Common myeloid progenitor, CD34-positive (primary cell): Measurements from ENCODE around the gene KRT13.
"Not testable (repeated sequence)": the region's sequence is repeated elsewhere in the genome, so short reads cannot be mapped to it uniquely, and the experiment has no call there.

Source experiments
- CTCF ChIA-PET: fragments of 350-600 bp; sonication (Branson Sonifier 250); formaldehyde crosslinking; loops from one replicate; lab custom pipeline; 2021; ENCODE audit warnings: antibody characterized with exemption; lab: Charles Lee
- POLR2A ChIA-PET: fragments of 350-600 bp; sonication (Branson Sonifier 250); formaldehyde crosslinking; loops from one replicate; lab custom pipeline; 2021; ENCODE audit warnings: antibody characterized with exemption; lab: Charles Lee
- DNase-seq, 3 donors: peaks; one replicate each; pipeline versions ENCODE4 v3.0.0 to v3.0.0-alpha.2; 2013
- H3K27ac ChIP-seq, 2 experiments: 1 replicate in 1 of 2; 2 replicates in 1 of 2; pipeline ENCODE4 v1.7.0; 2013; ENCODE audit warnings: inconsistent platforms in 2 of 2, low read length in 2 of 2, mild to moderate bottlenecking in 2 of 2, low read depth in 1 of 2, moderate library complexity in 1 of 2; ENCODE audit not compliant: severe bottlenecking in 2 of 2, insufficient read depth in 1 of 2, poor library complexity in 1 of 2
- H3K27me3 ChIP-seq, 5 experiments: replicated peaks in 2 of 5; 1 replicate in 3 of 5; 2 replicates in 2 of 5; pipeline versions ENCODE4 v1.6.1 to v1.7.0; 2013; ENCODE audit warnings: low read length in 4 of 5, mild to moderate bottlenecking in 2 of 5, moderate library complexity in 2 of 5, inconsistent platforms in 1 of 5; ENCODE audit not compliant: insufficient read depth in 5 of 5, control insufficient read depth in 4 of 5
- H3K36me3 ChIP-seq, 4 experiments: 1 replicate in 2 of 4; 2 replicates in 2 of 4; pipeline versions ENCODE4 v1.6.1 to v1.7.0; 2013; ENCODE audit warnings: low read length in 3 of 4, control low read depth in 1 of 4, mild to moderate bottlenecking in 1 of 4; ENCODE audit not compliant: control insufficient read depth in 4 of 4, insufficient read depth in 4 of 4
- H3K4me1 ChIP-seq, 4 experiments: 1 replicate in 3 of 4; 2 replicates in 1 of 4; pipeline versions ENCODE4 v1.6.1 to v1.7.1; 2013; ENCODE audit warnings: low read length in 3 of 4, mild to moderate bottlenecking in 3 of 4, control low read depth in 1 of 4, inconsistent platforms in 1 of 4, moderate library complexity in 1 of 4; ENCODE audit not compliant: control insufficient read depth in 4 of 4, insufficient read depth in 4 of 4; ENCODE audit errors: control extremely low read depth in 1 of 4
- H3K4me3 ChIP-seq, 7 experiments: 1 replicate in 4 of 7; 2 replicates in 3 of 7; pipeline versions ENCODE4 v1.5.1 to v1.7.0; 2013; ENCODE audit warnings: mild to moderate bottlenecking in 7 of 7, low read length in 6 of 7, moderate library complexity in 6 of 7, inconsistent platforms in 2 of 7, low read depth in 2 of 7, control low read depth in 1 of 7; ENCODE audit not compliant: insufficient read depth in 4 of 7, control insufficient read depth in 1 of 7; ENCODE audit errors: extremely low read depth in 1 of 7
- H3K9me3 ChIP-seq, 5 experiments: 1 replicate in 4 of 5; 2 replicates in 1 of 5; pipeline versions ENCODE4 v1.6.1 to v1.7.1; 2013; ENCODE audit warnings: low read length in 4 of 5, mild to moderate bottlenecking in 2 of 5, inconsistent platforms in 1 of 5, low read depth in 1 of 5, moderate library complexity in 1 of 5; ENCODE audit not compliant: control insufficient read depth in 4 of 5, insufficient read depth in 2 of 5; ENCODE audit errors: control extremely low read depth in 1 of 5
- WGBS: methylation state at CpG from one replicate; pipeline ENCODE4 v1.1.5; 2013; ENCODE audit not compliant: insufficient coverage; 5-methylcytosine and 5-hydroxymethylcytosine counted together

Gene KRT13

GRCh38 chr17:41544491-41544892 is 39.1 kb upstream of the KRT13 start:
- peaks cover 0 to 16% (median 3%) of the 10 kb centered on the region in 5 experiments for H3K27me3 ChIP-seq
- no peak overlapping the region for H3K27ac ChIP-seq
- H3K4me1 ChIP-seq: peaks cover 0 to 20% (median 16%) of the 10 kb centered on the region in 4 experiments
- ChIA-PET CTCF (interaction anchor here (0.8 to 1.3 kb wide), 5 partner anchors 9 to 119 kb away, joined by 3 to 5 read pairs (median 3); no protein-coding TSS in a partner anchor), POLR2A (no interaction called here)
- WGBS: 95% methylated on average over 4 of the region's 5 CpGs
- no peaks in the 10 kb centered on the region for H3K36me3 ChIP-seq
- no peak overlapping the region for H3K4me3 ChIP-seq
- no peak for DNase-seq
- peaks cover 0 to 2% (median 0%) of the 10 kb centered on the region in 5 experiments for H3K9me3 ChIP-seq

GRCh38 chr17:41542786-41543185 is 37.4 kb upstream of the KRT13 start:
- peaks cover 0 to 16% (median 0%) of the 10 kb centered on the region in 5 experiments for H3K27me3 ChIP-seq
- DNase-seq, H3K4me3 ChIP-seq, H3K36me3 ChIP-seq, H3K4me1 ChIP-seq, H3K9me3 ChIP-seq, POLR2A ChIA-PET, H3K27ac ChIP-seq: not testable (repeated sequence)
- CTCF ChIA-PET: interaction anchor here (1.4 kb wide), 1 partner anchor 106 kb away, joined by 7 read pairs; no protein-coding TSS in a partner anchor
- WGBS: 95% methylated on average over 7 of the region's 10 CpGs

GRCh38 chr17:41542357-41542756 is 36.9 kb upstream of the KRT13 start:
- POLR2A ChIA-PET: no interaction called here
- Histone ChIP-seq H3K4me3 (no peak overlapping the region), H3K36me3 (no peaks in the 10 kb centered on the region), H3K4me1 (peaks cover 0 to under 1% (median 0%) of the 10 kb centered on the region in 4 experiments), H3K9me3 (peaks cover 0 to 2% (median 0%) of the 10 kb centered on the region in 5 experiments), H3K27ac (no peak overlapping the region), H3K27me3 (peaks cover 0 to 14% (median 0%) of the 10 kb centered on the region in 5 experiments)
- DNase-seq: no peak
- no CpG with 5 or more reads among the region's 2 CpGs for WGBS
- CTCF ChIA-PET: interaction anchor here (1.4 kb wide), 2 partner anchors 11 to 107 kb away, joined by 3 to 7 read pairs; no protein-coding TSS in a partner anchor

- POLR2A ChIA-PET: no interaction called here
- CTCF ChIA-PET: interaction anchor here (1.4 to 2.6 kb wide), 2 partner anchors 8 to 10 kb away, joined by 3 to 16 read pairs; no protein-coding TSS in a partner anchor
- H3K36me3 ChIP-seq: no peaks in the 10 kb centered on the region
- DNase-seq: no peak
- 98% methylated on average over 8 of the region's 10 CpGs for WGBS
- H3K4me1 ChIP-seq: no peaks in the 10 kb centered on the region
- no peak overlapping the region for H3K27ac ChIP-seq
- peaks cover 0 to 20% (median 5%) of the 10 kb centered on the region in 5 experiments for H3K27me3 ChIP-seq
- H3K4me3 ChIP-seq: no peak overlapping the region
- H3K9me3 ChIP-seq: no peaks in the 10 kb centered on the region
These were observed 35.7 kb upstream of the KRT13 start for GRCh38 chr17:41540921-41541625.

- WGBS: 98% methylated on average over 6 of the region's 7 CpGs
- H3K27ac ChIP-seq: no peak overlapping the region
- CTCF ChIA-PET: interaction anchor here (2.6 kb wide), 1 partner anchor 9 kb away, joined by 16 read pairs; no protein-coding TSS in a partner anchor
- POLR2A ChIA-PET: no interaction called here
- peaks cover 0 to 23% (median 14%) of the 10 kb centered on the region in 5 experiments for H3K27me3 ChIP-seq
- H3K4me3 ChIP-seq: no peak overlapping the region
- DNase-seq: no peak
- no peaks in the 10 kb centered on the region for H3K9me3 ChIP-seq
- H3K36me3 ChIP-seq: no peaks in the 10 kb centered on the region
- no peaks in the 10 kb centered on the region for H3K4me1 ChIP-seq
These were observed 34.7 kb upstream of the KRT13 start for GRCh38 chr17:41539979-41540701.

GRCh38 chr17:41539071-41539492 is 33.7 kb upstream of the KRT13 start:
- H3K27ac ChIP-seq: no peak overlapping the region
- H3K9me3 ChIP-seq: no peaks in the 10 kb centered on the region
- peaks cover 0 to 23% (median 21%) of the 10 kb centered on the region in 5 experiments for H3K27me3 ChIP-seq
- CTCF ChIA-PET: interaction anchor here (1.0 kb wide), 1 partner anchor 43 kb away, joined by 3 read pairs; no protein-coding TSS in a partner anchor
- H3K36me3 ChIP-seq: no peaks in the 10 kb centered on the region
- H3K4me3 ChIP-seq: no peak overlapping the region
- POLR2A ChIA-PET: no interaction called here
- DNase-seq: no peak
- no peaks in the 10 kb centered on the region for H3K4me1 ChIP-seq
- WGBS: 96% methylated on average over 4 of the region's 5 CpGs
